Esophagus muscularis mucosa (tissue), 3 donors: ENCODE measurements around the gene ADCY9.

Source experiments
- POLR2A ChIP-seq: fragments of 450-650 bp; IDR thresholded peaks from one replicate; pipeline ENCODE4 v1.6.1; 2017; ENCODE audit warnings: antibody characterized with exemption, moderate library complexity, mild to moderate bottlenecking, low read depth
- TF ChIP-seq, protein P1 (sequence below), 3 experiments: fragments of 200-600 bp in 2 of 3; fragments of 450-650 bp in 1 of 3; sonication (generic) in 2 of 3; IDR thresholded peaks; one replicate each; pipeline ENCODE4 v1.5.1; 2017 to 2019; ENCODE audit warnings: antibody characterized with exemption in 3 of 3, mild to moderate bottlenecking in 2 of 3, moderate library complexity in 1 of 3

DNA sequence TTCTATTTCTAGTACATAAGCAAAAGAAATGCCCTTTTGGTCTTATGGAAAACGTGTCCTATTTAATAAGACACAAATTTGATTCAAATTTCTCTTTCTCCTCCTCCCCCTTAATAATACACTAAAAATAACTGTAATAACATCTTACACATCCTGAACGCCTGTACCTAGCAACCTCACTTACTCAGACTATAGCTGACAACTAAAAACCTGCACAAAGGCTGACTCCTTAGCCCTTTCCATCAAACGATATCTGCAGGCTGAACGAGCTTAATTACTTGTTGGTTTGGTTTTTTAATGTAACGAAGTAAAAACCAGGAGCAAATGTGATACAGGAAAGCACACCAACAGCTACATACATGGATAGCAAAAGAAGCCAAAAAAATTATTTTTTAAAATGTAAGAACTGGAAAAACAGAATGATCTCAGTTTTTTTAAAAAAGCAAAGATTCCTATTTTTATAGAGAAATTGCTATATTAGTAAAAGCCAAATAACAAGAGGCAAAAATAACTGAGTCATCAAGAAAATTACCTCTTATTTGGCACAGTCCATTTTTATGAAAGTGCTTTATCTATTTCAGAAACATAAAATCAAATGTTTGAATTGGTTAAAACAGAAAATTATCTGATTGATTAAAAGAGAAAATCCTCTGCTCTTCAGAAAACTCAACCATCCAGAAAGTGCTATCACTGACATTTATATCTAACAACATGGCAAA is 23.5 kb downstream of the ADCY9 start:
- TF ChIP-seq, protein P1, sequence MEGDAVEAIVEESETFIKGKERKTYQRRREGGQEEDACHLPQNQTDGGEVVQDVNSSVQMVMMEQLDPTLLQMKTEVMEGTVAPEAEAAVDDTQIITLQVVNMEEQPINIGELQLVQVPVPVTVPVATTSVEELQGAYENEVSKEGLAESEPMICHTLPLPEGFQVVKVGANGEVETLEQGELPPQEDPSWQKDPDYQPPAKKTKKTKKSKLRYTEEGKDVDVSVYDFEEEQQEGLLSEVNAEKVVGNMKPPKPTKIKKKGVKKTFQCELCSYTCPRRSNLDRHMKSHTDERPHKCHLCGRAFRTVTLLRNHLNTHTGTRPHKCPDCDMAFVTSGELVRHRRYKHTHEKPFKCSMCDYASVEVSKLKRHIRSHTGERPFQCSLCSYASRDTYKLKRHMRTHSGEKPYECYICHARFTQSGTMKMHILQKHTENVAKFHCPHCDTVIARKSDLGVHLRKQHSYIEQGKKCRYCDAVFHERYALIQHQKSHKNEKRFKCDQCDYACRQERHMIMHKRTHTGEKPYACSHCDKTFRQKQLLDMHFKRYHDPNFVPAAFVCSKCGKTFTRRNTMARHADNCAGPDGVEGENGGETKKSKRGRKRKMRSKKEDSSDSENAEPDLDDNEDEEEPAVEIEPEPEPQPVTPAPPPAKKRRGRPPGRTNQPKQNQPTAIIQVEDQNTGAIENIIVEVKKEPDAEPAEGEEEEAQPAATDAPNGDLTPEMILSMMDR (IDR thresholded peaks at IDR 0.05): no peak
- TF ChIP-seq POLR2A: no peak
